Hair follicular keratinocyte (primary cell): ENCODE data around the gene SLC28A1. TPM values are rescaled to one million over a fixed set of nuclear protein-coding genes. Genes with fewer than 3 reads are reported as not detected.

Source experiments
- total RNA-seq: library from RNA; depleted of rRNA; stranded (reverse); fragments of >200 nt; gene quantifications from 2 replicates; pipeline ENCODE4 v1.2.3, GENCODE V29; 2015

Gene SLC28A1
- total RNA-seq = not detected in 2 replicates

DNA sequence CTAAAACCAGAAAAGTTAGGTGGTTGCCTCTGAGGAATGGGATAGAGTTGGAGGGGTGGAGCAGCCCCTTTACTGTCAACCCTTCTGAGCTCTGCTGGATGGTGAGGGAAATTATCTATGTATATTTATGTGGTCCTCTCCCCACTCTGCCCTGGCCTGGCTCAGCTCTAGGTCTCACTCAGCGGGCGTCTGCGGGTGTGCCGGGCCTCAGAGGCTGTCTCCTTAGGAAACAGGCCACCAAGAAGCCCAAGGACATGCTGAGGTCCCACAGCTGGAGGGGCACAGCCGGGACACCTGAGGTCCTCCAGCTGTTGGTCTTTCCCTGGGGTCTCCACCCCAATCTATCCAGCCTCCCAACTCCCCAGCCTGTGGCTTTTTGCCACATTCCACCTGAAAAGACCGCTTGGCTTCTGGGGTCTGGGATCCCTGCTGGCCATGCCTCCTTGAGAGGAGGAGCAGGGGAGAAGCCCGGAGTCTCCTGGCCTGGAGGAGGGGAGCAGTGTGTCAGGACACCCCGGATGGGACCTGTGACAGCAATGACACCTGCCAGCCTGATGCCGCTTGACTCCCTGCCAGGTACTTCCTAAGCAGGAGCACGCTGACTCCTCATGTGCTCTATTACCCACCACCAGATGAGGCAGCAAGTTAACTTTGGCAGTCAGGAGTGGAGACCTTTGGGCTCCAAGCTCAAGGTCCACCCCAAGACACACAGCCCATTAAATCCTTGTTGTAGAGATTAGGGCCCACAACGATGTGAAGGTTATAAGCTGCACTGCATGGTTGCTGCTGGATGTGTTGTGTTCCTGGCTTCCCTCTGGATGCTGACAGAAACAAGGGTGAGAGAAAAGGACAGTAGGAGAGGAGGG lies at the start of gene SLC28A1:
TSS of gene SLC28A1 (plus strand) at position 747 of the 866 bp plus-strand sequence. CDS start 3,099 bp downstream, outside the sequence.

GRCh38 chr15:84981711-84982300 lies 97.3 kb downstream of the SLC28A1 start, which contains the start of gene PDE8A:
PDE8A (plus strand) TSS chr15:84981856; CDS start chr15:84982163, 307 bp downstream.

Other genes with a start within 250 kb of the SLC28A1 start
- gene WDR73, start 230.4 kb upstream of the SLC28A1 start, total RNA-seq = 12.9 and 15.9 TPM in 2 replicates
- gene NMB, start 226.5 kb upstream of the SLC28A1 start, total RNA-seq = 9.1 and 10.2 TPM in 2 replicates
- 138 and 159 TPM in 2 replicates for gene SEC11A, start 168.5 kb upstream of the SLC28A1 start, total RNA-seq
- 5.0 and 7.5 TPM in 2 replicates for gene ZNF592, start 136.1 kb upstream of the SLC28A1 start, total RNA-seq
- gene ALPK3, start 67.3 kb upstream of the SLC28A1 start, total RNA-seq = 0.08 TPM in 1 of 2 replicates, not detected in the other
- gene PDE8A, start 97.2 kb downstream of the SLC28A1 start, total RNA-seq = 12.3 and 13.9 TPM in 2 replicates